Right atrium auricular region (tissue), 2 donors: Measurements from ENCODE around the gene OR2Y1. TPM values are rescaled to one million over a fixed set of nuclear protein-coding genes. Genes with fewer than 3 reads are reported as not detected.
"Not testable (repeated sequence)": the region's sequence is repeated elsewhere in the genome, so short reads cannot be mapped to it uniquely, and the experiment has no call there.

Experiments used
- DNase-seq: peaks from one replicate; pipeline ENCODE4 v3.0.0-alpha.2; 2019; ENCODE audit warnings: low spot score
- H3K27ac ChIP-seq, 2 donors: fragments of 200-600 bp; sonication (generic); 1 replicate in 1 of 2; 2 replicates in 1 of 2; pipeline ENCODE4 v1.5.1; 2016 to 2019
- H3K27me3 ChIP-seq, 2 donors: fragments of 200-600 bp; sonication (generic); one replicate each; pipeline versions ENCODE4 v1.5.1 to v1.6.0; 2017 to 2019
- H3K36me3 ChIP-seq: fragments of 200-600 bp; sonication (generic); one replicate; pipeline ENCODE4 v1.5.1; 2016
- H3K4me1 ChIP-seq, 2 donors: fragments of 200-600 bp; sonication (generic); one replicate each; pipeline versions ENCODE4 v1.5.1 to v1.6.0; 2017 to 2019
- H3K4me3 ChIP-seq, 2 donors: fragments of 200-600 bp; sonication (generic); 1 replicate in 1 of 2; 2 replicates in 1 of 2; pipeline ENCODE4 v1.5.1; 2017 to 2019; ENCODE audit warnings: mild to moderate bottlenecking in 1 of 2, moderate library complexity in 1 of 2
- H3K9me3 ChIP-seq, 2 donors: fragments of 200-600 bp; sonication (generic); one replicate each; pipeline ENCODE4 v1.5.1; 2019
- CTCF ChIP-seq, 2 donors: fragments of 200-600 bp; sonication (generic); IDR thresholded peaks; one replicate each; pipeline ENCODE4 v1.5.1; 2019; ENCODE audit warnings: antibody characterized with exemption in 2 of 2
- total RNA-seq, 2 donors: library from RNA; depleted of rRNA; stranded (reverse); fragments of >200 nt; gene quantifications; one replicate each; pipeline ENCODE4 v1.1.0, GENCODE V29; 2016

Gene OR2Y1
- total RNA-seq, 2 donors from 2014 or later: not detected

- Histone ChIP-seq H3K4me3 (no peak overlapping the region), H3K27me3 (no peaks in the 10 kb centered on the region), H3K9me3 (peaks cover 0 to 12% of the 10 kb centered on the region in 2 donors), H3K36me3 (no peaks in the 10 kb centered on the region), H3K27ac (no peak overlapping the region), H3K4me1 (no peaks in the 10 kb centered on the region)
- no peak for DNase-seq
- no peak for TF ChIP-seq CTCF (IDR thresholded peaks at IDR 0.05)
Observed at GRCh38 chr5:180703912-180704311, 35.9 kb downstream of the OR2Y1 start.

- peaks cover 0 to 12% of the 10 kb centered on the region in 2 donors for H3K9me3 ChIP-seq
- not testable (repeated sequence) for H3K27ac ChIP-seq, H3K36me3 ChIP-seq, DNase-seq, H3K4me1 ChIP-seq, H3K27me3 ChIP-seq, H3K4me3 ChIP-seq
Observed at GRCh38 chr5:180703371-180703770, 36.5 kb downstream of the OR2Y1 start.

GRCh38 chr5:180700440-180700839, 39.4 kb downstream of the OR2Y1 start:
- not testable (repeated sequence) for H3K4me1 ChIP-seq, H3K27ac ChIP-seq, DNase-seq, H3K4me3 ChIP-seq, H3K36me3 ChIP-seq, H3K27me3 ChIP-seq
- peaks cover 0 to 26% of the 10 kb centered on the region in 2 donors for H3K9me3 ChIP-seq

- TF ChIP-seq CTCF (IDR thresholded peaks at IDR 0.05): no peak
- H3K4me1 ChIP-seq: no peaks in the 10 kb centered on the region
- DNase-seq: no peak
- H3K9me3 ChIP-seq: peaks cover 0 to 32% of the 10 kb centered on the region in 2 donors
- no peaks in the 10 kb centered on the region for H3K36me3 ChIP-seq
- H3K27ac ChIP-seq: no peak overlapping the region
- H3K27me3 ChIP-seq: no peaks in the 10 kb centered on the region
- H3K4me3 ChIP-seq: no peak overlapping the region
Observed at GRCh38 chr5:180699042-180699441, 40.8 kb downstream of the OR2Y1 start.

- no peak for TF ChIP-seq CTCF (IDR thresholded peaks at IDR 0.05)
- Histone ChIP-seq H3K4me3 (no peak overlapping the region), H3K36me3 (no peaks in the 10 kb centered on the region), H3K27ac (no peak overlapping the region), H3K4me1 (no peaks in the 10 kb centered on the region), H3K27me3 (no peaks in the 10 kb centered on the region), H3K9me3 (peaks cover 0 to 32% of the 10 kb centered on the region in 2 donors)
- no peak for DNase-seq
Observed at GRCh38 chr5:180696116-180696515, 43.7 kb downstream of the OR2Y1 start.

GRCh38 chr5:180692429-180692828, 47.4 kb downstream of the OR2Y1 start:
- no peak for TF ChIP-seq CTCF (IDR thresholded peaks at IDR 0.05)

GRCh38 chr5:180691046-180691445, 48.8 kb downstream of the OR2Y1 start:
- Histone ChIP-seq H3K4me1 (no peaks in the 10 kb centered on the region), H3K4me3 (no peak overlapping the region), H3K36me3 (no peaks in the 10 kb centered on the region), H3K27me3 (no peaks in the 10 kb centered on the region), H3K27ac (no peak overlapping the region), H3K9me3 (peaks cover 0 to 12% of the 10 kb centered on the region in 2 donors)
- DNase-seq: no peak
- TF ChIP-seq CTCF (IDR thresholded peaks at IDR 0.05): no peak

More at GRCh38 chr5:180692429-180692828, 47.4 kb downstream of the OR2Y1 start:
- DNase-seq: no peak
- no peaks in the 10 kb centered on the region for H3K36me3 ChIP-seq
- peaks cover 0 to 20% of the 10 kb centered on the region in 2 donors for H3K9me3 ChIP-seq
- H3K4me3 ChIP-seq: no peak overlapping the region
- no peaks in the 10 kb centered on the region for H3K4me1 ChIP-seq
- H3K27me3 ChIP-seq: no peaks in the 10 kb centered on the region
- no peak overlapping the region for H3K27ac ChIP-seq
